Measurements from ENCODE around the gene UBXN1. TPM values are rescaled to one million over a fixed set of nuclear protein-coding genes. Genes with fewer than 3 reads are reported as not detected.
"Not testable (repeated sequence)": the region's sequence is repeated elsewhere in the genome, so short reads cannot be mapped to it uniquely, and the experiment has no call there.

Gene UBXN1
- total RNA-seq, 1 experiment from 2014 or later = 118 TPM

- no CpG with 5 or more reads among the region's 6 CpGs for WGBS (ENCODE audit: extremely low coverage, insufficient read length, low lambda C conversion rate)
- no peak overlapping the region for H2BK120ac ChIP-seq (ENCODE audit: low read depth, low read length, poor library complexity, severe bottlenecking)
- no peak overlapping the region for H3K9ac ChIP-seq (ENCODE audit: extremely low read depth, insufficient read length, low read length)
- no peak overlapping the region for H3T11ph ChIP-seq (ENCODE audit: low read length)
- H3K4me1 ChIP-seq (ENCODE audit: insufficient read depth, low read length) = no peaks in the 10 kb centered on the region
- peaks cover 17 to 49% (median 44%) of the 10 kb centered on the region in 3 experiments; a peak in 6 of 7 replicates for H3K36me3 Mint-ChIP-seq (ENCODE audit: insufficient read depth in 1 of 3, low read depth in 3 of 3)
- H3K27ac Mint-ChIP-seq = peak overlapping the region in 2 of 3 experiments; percentile 31 to 63; a peak in 2 of 7 replicates
- H2BK5ac ChIP-seq (ENCODE audit: insufficient read length, low read length) = no peak overlapping the region
- H3K56ac ChIP-seq (ENCODE audit: insufficient read length, low read depth, low read length) = no peak overlapping the region
- H3K23ac ChIP-seq (ENCODE audit: insufficient read length, low read depth, low read length) = no peak overlapping the region
- H3K79me1 ChIP-seq (ENCODE audit: insufficient read depth, low read depth, low read length, poor library complexity, severe bottlenecking) = no peaks in the 10 kb centered on the region
- H4K91ac ChIP-seq (ENCODE audit: insufficient read length, low read depth, low read length) = no peak overlapping the region
- peak overlapping the region in 1 of 2 experiments; percentile 85; a peak in 1 of 5 replicates for H3K4me3 Mint-ChIP-seq
- no peak overlapping the region for H2BK15ac ChIP-seq (ENCODE audit: low read depth, low read length)
- H3K18ac ChIP-seq (ENCODE audit: insufficient read length, low read depth, low read length) = no peak overlapping the region
- no peaks in the 10 kb centered on the region for H3K27me3 ChIP-seq (ENCODE audit: insufficient read depth, low read length)
- no peaks in the 10 kb centered on the region for H4K20me1 ChIP-seq (ENCODE audit: control insufficient read depth, insufficient read depth, insufficient read length)
- H3K27ac ChIP-seq (ENCODE audit: insufficient read length, low read depth, low read length) = no peak overlapping the region
- no peaks in the 10 kb centered on the region for H3K9me3 ChIP-seq (ENCODE audit: control insufficient read depth, low read depth, low read length)
- H2AFZ ChIP-seq (ENCODE audit: low read length) = no peak overlapping the region
- H2BK20ac ChIP-seq (ENCODE audit: low read depth, low read length, poor library complexity, severe bottlenecking) = no peak overlapping the region
- peaks cover 17 to 30% of the 10 kb centered on the region in 2 experiments for H3K4me1 Mint-ChIP-seq
- no peak overlapping the region for H4K8ac ChIP-seq (replicated peaks; ENCODE audit: insufficient read length, low read depth, low read length)
- no peak overlapping the region for H4K5ac ChIP-seq (ENCODE audit: insufficient read length, low read depth, low read length)
- H3K9me3 Mint-ChIP-seq = 0 out of 5 replicates have a peak, but pooled peaks cover 0 to 2% of the 10 kb centered on the region in 2 experiments
- no peak overlapping the region for H2BK12ac ChIP-seq (ENCODE audit: insufficient read length, low read depth, low read length)
- H3K79me2 ChIP-seq (ENCODE audit: insufficient read depth, low read length) = no peaks in the 10 kb centered on the region
- no peak overlapping the region for H3K4me2 ChIP-seq (ENCODE audit: insufficient read depth, insufficient read length, low read length)
- H3K23me2 ChIP-seq (ENCODE audit: insufficient read length, low read depth, low read length, poor library complexity, severe bottlenecking) = peaks cover 8% of the 10 kb centered on the region
- H3K14ac ChIP-seq (ENCODE audit: insufficient read depth, low read length) = no peak overlapping the region
- no peak overlapping the region for H3K4ac ChIP-seq (ENCODE audit: low read depth, low read length)
- H3K27me3 Mint-ChIP-seq (ENCODE audit: low read depth) = no peaks in the 10 kb centered on the region
- no peak overlapping the region for H2AK5ac ChIP-seq (ENCODE audit: insufficient read length, low read length)
- 0 out of 3 replicates have a peak, but pooled peaks have one; percentile 14 for TF ChIP-seq CTCF (conservative IDR thresholded peaks at IDR 0.05)
- DNase-seq = no peak
Measured at GRCh38 chr11:62676698-62677097, 2.2 kb downstream of the UBXN1 start.

GRCh38 chr11:62675415-62675814 lies 3.5 kb downstream of the UBXN1 start:
- peaks cover 17 to 49% (median 44%) of the 10 kb centered on the region in 3 experiments; a peak in 6 of 7 replicates for H3K36me3 Mint-ChIP-seq (ENCODE audit: insufficient read depth in 1 of 3, low read depth in 3 of 3)
- not testable (repeated sequence) for H3K9ac ChIP-seq (ENCODE audit: extremely low read depth, insufficient read length, low read length); H2BK15ac ChIP-seq (ENCODE audit: low read depth, low read length); H3K23ac ChIP-seq (ENCODE audit: insufficient read length, low read depth, low read length); H3K14ac ChIP-seq (ENCODE audit: insufficient read depth, low read length); H4K8ac ChIP-seq (replicated peaks; ENCODE audit: insufficient read length, low read depth, low read length); H3K27me3 ChIP-seq (ENCODE audit: insufficient read depth, low read length); H4K20me1 ChIP-seq (ENCODE audit: control insufficient read depth, insufficient read depth, insufficient read length); H3K18ac ChIP-seq (ENCODE audit: insufficient read length, low read depth, low read length); H2BK20ac ChIP-seq (ENCODE audit: low read depth, low read length, poor library complexity, severe bottlenecking); H2BK12ac ChIP-seq (ENCODE audit: insufficient read length, low read depth, low read length); H4K91ac ChIP-seq (ENCODE audit: insufficient read length, low read depth, low read length); H3K4ac ChIP-seq (ENCODE audit: low read depth, low read length); H3T11ph ChIP-seq (ENCODE audit: low read length); H2AK5ac ChIP-seq (ENCODE audit: insufficient read length, low read length); H3K79me2 ChIP-seq (ENCODE audit: insufficient read depth, low read length); H3K4me1 ChIP-seq (ENCODE audit: insufficient read depth, low read length); H3K56ac ChIP-seq (ENCODE audit: insufficient read length, low read depth, low read length); H3K79me1 ChIP-seq (ENCODE audit: insufficient read depth, low read depth, low read length, poor library complexity, severe bottlenecking); H3K4me3 Mint-ChIP-seq; H3K4me2 ChIP-seq (ENCODE audit: insufficient read depth, insufficient read length, low read length); H3K9me3 ChIP-seq (ENCODE audit: control insufficient read depth, low read depth, low read length); H3K9me3 Mint-ChIP-seq; H3K27ac ChIP-seq (ENCODE audit: insufficient read length, low read depth, low read length); H3K27ac Mint-ChIP-seq; H2AFZ ChIP-seq (ENCODE audit: low read length); H2BK5ac ChIP-seq (ENCODE audit: insufficient read length, low read length); DNase-seq; H2BK120ac ChIP-seq (ENCODE audit: low read depth, low read length, poor library complexity, severe bottlenecking); H3K27me3 Mint-ChIP-seq (ENCODE audit: low read depth); H4K5ac ChIP-seq (ENCODE audit: insufficient read length, low read depth, low read length)
- peaks cover 11% of the 10 kb centered on the region for H3K23me2 ChIP-seq (ENCODE audit: insufficient read length, low read depth, low read length, poor library complexity, severe bottlenecking)
- no CpG with 5 or more reads among the region's 10 CpGs for WGBS (ENCODE audit: extremely low coverage, insufficient read length, low lambda C conversion rate)
- H3K4me1 Mint-ChIP-seq = peaks cover 23 to 29% of the 10 kb centered on the region in 2 experiments
